KMS-11 (cell line): Measurements from ENCODE around the gene ZFHX2.
A peak's percentile ranks its signal among the peaks of the same experiment; 100 is the strongest.
"Not testable (repeated sequence)": the region's sequence is repeated elsewhere in the genome, so short reads cannot be mapped to it uniquely, and the experiment has no call there.

Source experiments
- H2AFZ ChIP-seq: fragments of 200-600 bp; sonication (generic); 2 replicates; pipeline ENCODE4 v1.6.1; 2016; ENCODE audit warnings: antibody characterized with exemption, mixed run types, low read depth
- H3K27ac ChIP-seq: fragments of 200-600 bp; sonication (generic); 2 replicates; pipeline ENCODE4 v1.6.1; 2016; ENCODE audit warnings: mild to moderate bottlenecking, mixed run types
- H3K27me3 ChIP-seq: fragments of 200-600 bp; sonication (generic); 2 replicates; pipeline ENCODE4 v1.6.1; 2017; ENCODE audit warnings: mild to moderate bottlenecking, low read depth, mixed run types, moderate library complexity; ENCODE audit not compliant: insufficient read depth
- H3K36me3 ChIP-seq: fragments of 200-600 bp; sonication (generic); 2 replicates; pipeline ENCODE4 v1.6.1; 2017; ENCODE audit warnings: mild to moderate bottlenecking, mixed run types; ENCODE audit not compliant: insufficient read depth
- H3K4me1 ChIP-seq: fragments of 200-600 bp; sonication (generic); 2 replicates; pipeline ENCODE4 v1.6.1; 2016; ENCODE audit warnings: mild to moderate bottlenecking, low read depth, mixed run types; ENCODE audit not compliant: poor library complexity, severe bottlenecking
- H3K4me2 ChIP-seq: fragments of 200-600 bp; sonication (generic); 2 replicates; pipeline ENCODE4 v1.7.0; 2016; ENCODE audit warnings: mild to moderate bottlenecking, mixed run types
- H3K4me3 ChIP-seq: fragments of 200-600 bp; sonication (generic); IDR thresholded peaks from 2 replicates; pipeline ENCODE4 v1.6.1; 2017; ENCODE audit warnings: low read depth, low read length, mixed read lengths; ENCODE audit not compliant: insufficient read depth
- H3K79me2 ChIP-seq: fragments of 200-600 bp; sonication (generic); 2 replicates; pipeline ENCODE4 v1.6.1; 2016; ENCODE audit warnings: low read depth, mixed run types; ENCODE audit not compliant: insufficient read depth
- H3K9ac ChIP-seq: fragments of 200-600 bp; sonication (generic); 2 replicates; pipeline ENCODE4 v1.6.1; 2016; ENCODE audit warnings: mild to moderate bottlenecking, mixed run types
- H4K20me1 ChIP-seq: fragments of 200-600 bp; sonication (generic); 2 replicates; pipeline ENCODE4 v1.6.1; 2016; ENCODE audit warnings: mild to moderate bottlenecking, mixed run types; ENCODE audit not compliant: insufficient read depth
- TF ChIP-seq, protein P1 (sequence below): fragments of 200-600 bp; sonication (generic); conservative IDR thresholded peaks from 2 replicates; pipeline ENCODE4 v1.6.1; 2017; ENCODE audit warnings: low read depth, mild to moderate bottlenecking, antibody characterized with exemption, low read length, moderate library complexity, mixed read lengths

Gene ZFHX2

DNA sequence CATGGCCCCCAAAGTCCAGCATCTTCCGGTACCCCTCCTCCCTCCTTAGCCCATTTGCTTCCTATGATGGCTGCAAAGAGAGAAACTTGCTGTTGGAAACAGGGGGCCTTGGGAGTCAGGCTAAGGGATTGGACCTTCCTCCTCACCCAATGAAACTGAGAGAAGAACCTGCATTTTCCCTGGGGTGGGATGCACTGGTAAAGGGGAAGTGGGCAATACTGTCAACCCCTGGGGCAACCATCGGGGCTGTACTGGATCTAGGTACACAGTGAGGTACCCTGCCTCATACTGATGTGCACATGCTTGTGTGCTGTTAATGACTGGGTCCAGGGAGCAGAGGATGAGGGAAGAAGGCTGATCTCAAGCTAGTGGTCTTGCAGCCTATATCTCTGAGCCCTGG lies 38.0 kb upstream of the ZFHX2 start:
- no peak overlapping the region for H3K4me2 ChIP-seq
- H3K79me2 ChIP-seq = no peaks in the 10 kb centered on the region
- no peak overlapping the region for H3K4me3 ChIP-seq
- TF ChIP-seq, protein P1, sequence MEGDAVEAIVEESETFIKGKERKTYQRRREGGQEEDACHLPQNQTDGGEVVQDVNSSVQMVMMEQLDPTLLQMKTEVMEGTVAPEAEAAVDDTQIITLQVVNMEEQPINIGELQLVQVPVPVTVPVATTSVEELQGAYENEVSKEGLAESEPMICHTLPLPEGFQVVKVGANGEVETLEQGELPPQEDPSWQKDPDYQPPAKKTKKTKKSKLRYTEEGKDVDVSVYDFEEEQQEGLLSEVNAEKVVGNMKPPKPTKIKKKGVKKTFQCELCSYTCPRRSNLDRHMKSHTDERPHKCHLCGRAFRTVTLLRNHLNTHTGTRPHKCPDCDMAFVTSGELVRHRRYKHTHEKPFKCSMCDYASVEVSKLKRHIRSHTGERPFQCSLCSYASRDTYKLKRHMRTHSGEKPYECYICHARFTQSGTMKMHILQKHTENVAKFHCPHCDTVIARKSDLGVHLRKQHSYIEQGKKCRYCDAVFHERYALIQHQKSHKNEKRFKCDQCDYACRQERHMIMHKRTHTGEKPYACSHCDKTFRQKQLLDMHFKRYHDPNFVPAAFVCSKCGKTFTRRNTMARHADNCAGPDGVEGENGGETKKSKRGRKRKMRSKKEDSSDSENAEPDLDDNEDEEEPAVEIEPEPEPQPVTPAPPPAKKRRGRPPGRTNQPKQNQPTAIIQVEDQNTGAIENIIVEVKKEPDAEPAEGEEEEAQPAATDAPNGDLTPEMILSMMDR = no peak
- no peak overlapping the region for H3K9ac ChIP-seq
- no peaks in the 10 kb centered on the region for H3K36me3 ChIP-seq
- no peaks in the 10 kb centered on the region for H3K27me3 ChIP-seq
- peak overlapping the region; percentile 49; the same call in 1 of the 2 replicates for H2AFZ ChIP-seq
- H3K27ac ChIP-seq = no peak overlapping the region
- no peaks in the 10 kb centered on the region for H4K20me1 ChIP-seq
- H3K4me1 ChIP-seq = peaks cover 5% of the 10 kb centered on the region

DNA sequence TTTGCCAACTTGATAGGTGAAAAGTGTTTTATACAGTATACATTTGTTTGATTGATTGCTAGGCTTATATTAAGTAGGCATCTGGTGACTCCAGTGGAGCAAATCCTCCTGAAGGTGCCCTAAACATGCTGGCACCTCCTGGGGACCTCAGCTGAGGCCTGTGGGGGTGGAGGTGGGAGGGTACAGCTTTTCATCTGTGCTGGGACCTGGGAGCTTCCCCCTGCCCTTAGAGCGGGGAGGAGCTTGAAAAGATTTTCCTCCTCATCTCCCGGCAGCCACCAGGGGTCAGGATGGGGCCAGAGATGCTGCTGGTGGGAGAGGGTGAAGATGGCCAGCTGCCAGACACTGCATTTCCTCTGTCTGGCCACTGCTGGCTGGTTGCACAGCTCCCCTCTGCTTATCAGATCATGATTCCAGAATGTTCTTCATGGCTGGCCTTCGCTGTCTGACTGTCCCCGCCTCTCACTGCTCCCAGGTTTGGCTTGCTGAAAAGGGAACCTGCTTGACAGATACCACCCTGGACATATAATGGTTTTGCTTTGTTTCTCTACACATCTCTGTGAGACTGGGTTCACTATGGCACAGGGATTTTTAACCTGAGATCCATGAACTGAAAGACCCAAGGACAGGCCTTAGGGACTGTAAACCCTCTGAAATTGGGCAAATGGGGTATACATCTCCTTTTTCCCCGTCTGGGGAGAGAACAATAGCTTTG lies 37.5 kb upstream of the ZFHX2 start:
- TF ChIP-seq, protein P1 = peak; percentile 65
- Histone ChIP-seq H3K27me3 (no peaks in the 10 kb centered on the region), H3K79me2 (no peaks in the 10 kb centered on the region), H3K4me1 (peaks cover 5% of the 10 kb centered on the region), H3K36me3 (no peaks in the 10 kb centered on the region), H3K4me2 (peak overlapping the region; percentile 42; the same call in 1 of the 2 replicates), H2AFZ (peak overlapping the region; percentile 49; the same call in 1 of the 2 replicates), H3K9ac (no peak overlapping the region), H3K27ac (no peak overlapping the region), H3K4me3 (no peak overlapping the region), H4K20me1 (no peaks in the 10 kb centered on the region)

DNA sequence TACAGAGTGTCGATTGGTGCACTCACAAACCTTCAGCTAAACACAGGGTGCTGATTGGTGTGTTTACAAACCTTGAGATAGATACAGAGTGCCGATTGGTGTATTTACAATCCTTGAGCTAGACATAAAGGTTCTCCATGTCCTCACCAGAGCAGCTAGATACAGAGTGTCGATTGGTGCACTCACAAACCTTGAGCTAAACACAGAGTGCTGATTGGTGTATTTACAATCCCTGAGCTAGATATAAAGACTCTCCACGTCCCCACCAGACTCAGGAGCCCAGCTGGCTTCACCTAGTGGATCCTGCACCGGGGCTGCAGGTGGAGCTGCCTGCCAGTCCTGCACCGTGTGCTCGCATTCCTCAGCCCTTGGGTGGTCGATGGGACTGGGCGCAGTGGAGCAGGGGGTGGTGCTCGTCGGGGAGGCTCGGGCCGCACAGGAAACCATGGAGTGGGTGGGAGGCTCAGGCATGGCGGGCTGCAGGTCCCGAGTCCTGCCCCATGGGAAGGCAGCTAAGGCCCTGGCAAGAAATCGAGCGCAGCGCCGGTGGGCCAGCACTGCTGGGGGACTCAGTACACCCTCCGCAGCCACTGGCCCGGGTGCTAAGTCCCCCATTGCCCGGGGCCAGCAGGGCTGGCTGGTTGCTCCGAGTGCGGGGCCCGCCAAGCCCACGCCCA lies 33.1 kb upstream of the ZFHX2 start:
- not testable (repeated sequence) for H2AFZ ChIP-seq, H3K4me3 ChIP-seq, H3K9ac ChIP-seq, H3K36me3 ChIP-seq, H3K27ac ChIP-seq, H3K79me2 ChIP-seq, H3K4me1 ChIP-seq, H3K27me3 ChIP-seq, H3K4me2 ChIP-seq, H4K20me1 ChIP-seq

DNA sequence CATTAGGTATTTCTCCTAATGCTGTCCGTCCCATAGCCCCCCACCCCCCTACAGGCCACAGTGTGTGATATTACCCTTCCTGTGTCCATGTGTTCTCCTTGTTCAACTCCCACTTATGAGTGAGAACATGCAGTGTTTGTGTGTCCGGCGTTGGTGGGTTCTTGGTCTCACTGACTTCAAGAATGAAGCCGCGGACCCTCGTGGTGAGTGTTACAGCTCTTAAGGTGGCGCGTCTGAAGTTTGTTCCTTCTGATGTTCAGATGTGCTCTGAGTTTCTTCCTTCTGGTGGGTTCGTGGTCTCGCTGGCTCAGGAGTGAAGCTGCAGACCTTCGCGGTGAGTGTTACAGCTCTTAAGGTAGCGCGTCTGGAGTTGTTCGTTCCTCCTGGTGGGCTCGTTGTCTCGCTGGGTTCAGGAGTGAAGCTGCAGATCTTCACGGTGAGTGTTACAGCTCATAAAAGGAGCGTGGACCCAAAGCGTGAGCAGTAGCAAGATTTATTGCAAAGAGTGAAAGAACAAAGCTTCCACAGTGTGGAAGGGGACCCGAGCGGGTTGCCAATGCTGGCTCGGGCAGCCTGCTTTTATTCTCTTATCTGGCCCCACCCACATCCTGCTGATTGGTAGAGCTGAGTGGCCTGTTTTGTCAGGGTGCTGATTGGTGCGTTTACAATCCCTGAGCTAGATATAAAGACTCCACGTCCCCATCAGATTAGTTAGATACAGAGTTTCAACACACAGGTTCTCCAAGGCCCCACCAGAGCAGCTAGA lies 32.4 kb upstream of the ZFHX2 start:
- H3K27ac ChIP-seq, H3K4me2 ChIP-seq, H3K27me3 ChIP-seq, H3K4me3 ChIP-seq, H3K4me1 ChIP-seq, H3K36me3 ChIP-seq, H4K20me1 ChIP-seq, H3K79me2 ChIP-seq, H3K9ac ChIP-seq, H2AFZ ChIP-seq: not testable (repeated sequence)

DNA sequence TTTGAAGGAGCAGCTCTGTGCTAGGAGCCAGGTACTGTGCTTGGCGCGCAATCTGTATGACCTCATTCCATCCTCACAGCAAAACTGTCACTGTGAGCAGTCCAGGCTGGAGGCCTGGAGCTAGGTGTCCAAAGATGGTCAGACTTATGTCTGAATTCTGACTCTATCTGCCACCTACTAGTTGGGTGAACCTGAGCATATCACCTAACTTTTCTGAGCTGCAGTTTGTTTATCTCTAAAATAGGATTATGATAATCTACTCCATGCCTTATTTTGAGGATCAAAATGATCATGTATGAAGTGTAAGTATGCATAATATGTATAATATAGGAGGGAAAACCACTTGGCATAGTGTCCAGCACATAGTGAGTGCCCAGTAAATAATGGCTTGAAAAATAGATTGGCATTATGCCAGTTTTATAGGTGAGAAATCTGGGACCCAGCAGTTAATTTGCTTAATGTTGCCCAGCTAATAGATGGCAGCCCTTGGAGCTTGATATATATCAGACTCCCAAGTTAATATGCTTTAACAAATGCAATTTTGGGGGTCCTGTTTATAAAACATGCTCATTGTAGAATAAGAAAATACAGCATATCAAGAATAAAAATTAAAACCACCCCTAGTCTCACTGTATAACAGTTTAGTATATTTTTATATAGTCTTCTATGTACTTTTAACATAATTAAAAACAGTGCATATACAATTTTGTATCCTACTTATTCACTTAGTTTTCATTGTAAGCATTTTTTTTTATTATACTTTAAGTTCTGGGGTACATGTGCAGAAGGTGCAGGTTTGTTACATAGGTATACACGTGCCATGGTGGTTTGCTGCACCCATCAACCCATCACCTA lies 31.6 kb upstream of the ZFHX2 start:
- Histone ChIP-seq H3K79me2 (no peaks in the 10 kb centered on the region), H4K20me1 (no peaks in the 10 kb centered on the region), H3K27me3 (no peaks in the 10 kb centered on the region), H3K4me3 (no peak overlapping the region), H3K9ac (no peak overlapping the region), H3K27ac (no peak overlapping the region), H3K36me3 (no peaks in the 10 kb centered on the region), H3K4me1 (no peaks in the 10 kb centered on the region), H3K4me2 (no peak overlapping the region), H2AFZ (no peak overlapping the region)
- TF ChIP-seq, protein P1 = no peak
